Right lobe of liver (tissue), 4 donors: ENCODE results near the gene ZNF326.

ENCODE experiments used
- POLR2A ChIP-seq: fragments of 450-650 bp; IDR thresholded peaks from one replicate; pipeline ENCODE4 v1.6.1; 2017; ENCODE audit warnings: antibody characterized with exemption, mild to moderate bottlenecking
- TF ChIP-seq, protein P1 (sequence below), 4 donors: fragments of 200-600 bp in 3 of 4; fragments of 450-650 bp in 1 of 4; IDR thresholded peaks; one replicate each; pipeline versions ENCODE4 v1.5.1 to v1.8.0; 2016 to 2022; ENCODE audit warnings: antibody characterized with exemption in 4 of 4, mild to moderate bottlenecking in 2 of 4
- donor health status: DM: no; HTN: no; CAD: no.
- donor health status: DM: no; HTN: no; CAD: no.
- donor health status: DM: no; HTN: yes; CAD: no.

GRCh38 chr1:89975540-89976125, 19.3 kb upstream of the ZNF326 start:
- TF ChIP-seq, protein P1, sequence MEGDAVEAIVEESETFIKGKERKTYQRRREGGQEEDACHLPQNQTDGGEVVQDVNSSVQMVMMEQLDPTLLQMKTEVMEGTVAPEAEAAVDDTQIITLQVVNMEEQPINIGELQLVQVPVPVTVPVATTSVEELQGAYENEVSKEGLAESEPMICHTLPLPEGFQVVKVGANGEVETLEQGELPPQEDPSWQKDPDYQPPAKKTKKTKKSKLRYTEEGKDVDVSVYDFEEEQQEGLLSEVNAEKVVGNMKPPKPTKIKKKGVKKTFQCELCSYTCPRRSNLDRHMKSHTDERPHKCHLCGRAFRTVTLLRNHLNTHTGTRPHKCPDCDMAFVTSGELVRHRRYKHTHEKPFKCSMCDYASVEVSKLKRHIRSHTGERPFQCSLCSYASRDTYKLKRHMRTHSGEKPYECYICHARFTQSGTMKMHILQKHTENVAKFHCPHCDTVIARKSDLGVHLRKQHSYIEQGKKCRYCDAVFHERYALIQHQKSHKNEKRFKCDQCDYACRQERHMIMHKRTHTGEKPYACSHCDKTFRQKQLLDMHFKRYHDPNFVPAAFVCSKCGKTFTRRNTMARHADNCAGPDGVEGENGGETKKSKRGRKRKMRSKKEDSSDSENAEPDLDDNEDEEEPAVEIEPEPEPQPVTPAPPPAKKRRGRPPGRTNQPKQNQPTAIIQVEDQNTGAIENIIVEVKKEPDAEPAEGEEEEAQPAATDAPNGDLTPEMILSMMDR (IDR thresholded peaks at IDR 0.05): no peak
- TF ChIP-seq POLR2A: no peak
